ENCODE measurements around the gene GALNT6.
"Not testable (repeated sequence)": the region's sequence is repeated elsewhere in the genome, so short reads cannot be mapped to it uniquely, and the experiment has no call there.

- TF ChIP-seq CTCF (IDR thresholded peaks at IDR 0.05); ZFX (IDR thresholded peaks at IDR 0.05; ENCODE audit: borderline replicate concordance): not testable (repeated sequence)
These were observed 73.0 kb downstream of the GALNT6 start for GRCh38 chr12:51318057-51318806.
